Measurements from ENCODE around the gene HTR3E. TPM values are rescaled to one million over a fixed set of nuclear protein-coding genes. Genes with fewer than 3 reads are reported as not detected.

Gene HTR3E
- total and polyA plus RNA-seq, 2 of the 13 experiments (the other 11 are each of a cell fraction or from before 2014, with no cell fraction given), result not detected

DNA sequence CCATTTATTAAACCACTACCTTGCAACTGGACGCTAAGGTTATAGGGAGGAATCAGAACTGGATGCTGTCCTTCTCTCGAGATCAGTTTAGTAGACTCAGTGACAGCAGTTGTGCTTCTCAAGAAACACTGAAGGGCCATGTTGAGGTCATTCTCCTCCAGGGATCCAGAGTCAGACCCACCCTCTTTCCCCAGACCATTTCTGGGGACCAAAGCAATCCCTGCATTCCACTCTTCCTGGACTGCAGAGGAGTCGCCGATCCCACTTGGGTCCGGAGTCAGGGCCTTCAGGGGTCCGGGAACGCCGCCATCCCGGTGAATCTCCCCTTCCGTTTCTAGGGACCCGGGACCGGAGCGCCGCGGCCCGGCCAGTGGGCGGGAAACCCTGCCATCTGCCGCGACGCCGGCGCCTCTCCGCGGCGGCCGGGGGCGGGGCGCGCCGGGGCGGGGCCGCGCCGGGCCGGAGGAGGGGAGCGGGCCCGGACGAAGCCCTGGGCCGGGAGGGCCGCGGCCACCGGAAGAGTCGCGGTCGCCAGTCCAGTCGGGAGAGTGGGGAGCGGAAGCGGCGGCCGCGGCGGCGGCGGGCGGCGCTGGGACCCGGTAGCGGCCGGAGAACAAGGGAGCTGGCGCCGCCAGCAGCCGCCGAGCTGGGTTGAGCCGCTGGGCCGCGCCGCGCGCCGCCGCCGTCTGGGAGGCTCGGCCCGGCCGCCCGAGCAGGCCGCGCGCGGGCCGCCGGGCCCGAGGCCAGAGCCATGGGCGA lies 58.2 kb downstream of the HTR3E start, which contains the start of gene DVL3 (continued):
- TF ChIP-seq ZNF768 (CRISPR knock-in tag; IDR thresholded peaks at IDR 0.05) (0 out of 2 replicates have a peak, but pooled peaks have one; percentile 18), ZNF747 (CRISPR knock-in tag; IDR thresholded peaks at IDR 0.05; ENCODE audit: borderline replicate concordance) (no peak), ZNF781 (CRISPR knock-in tag; IDR thresholded peaks at IDR 0.05; ENCODE audit: borderline replicate concordance, not compliant biosample characterization) (no peak), POLR2A (IDR thresholded peaks at IDR 0.05; ENCODE audit: insufficient read depth in 1 of 2, low read depth in 2 of 2, low read length in 2 of 2) (peak in 1 of 2 experiments; percentile 60; a peak in 2 of 4 replicates), YY1 (IDR thresholded peaks at IDR 0.05; ENCODE audit: insufficient read depth, insufficient replicate concordance, low read depth, low read length) (peak; percentile 62), ZFY (CRISPR knock-in tag; IDR thresholded peaks at IDR 0.05) (peak; percentile 78), HIVEP1 (CRISPR knock-in tag; IDR thresholded peaks at IDR 0.05) (no peak), PHF20 (CRISPR knock-in tag; IDR thresholded peaks at IDR 0.05) (0 out of 2 replicates have a peak, but pooled peaks have one; percentile 25), ZNF574 (CRISPR knock-in tag; IDR thresholded peaks at IDR 0.05) (peak; percentile 62), SRSF4 (IDR thresholded peaks at IDR 0.05; ENCODE audit: low read depth, low read length, poor library complexity, severe bottlenecking) (no peak), ATAD3A (CRISPR knock-in tag; IDR thresholded peaks at IDR 0.05) (no peak), ZNF652 (CRISPR knock-in tag; IDR thresholded peaks at IDR 0.05; ENCODE audit: borderline replicate concordance, low read depth) (no peak), GABPB1 (CRISPR knock-in tag; IDR thresholded peaks at IDR 0.05) (peak; percentile 84), NFE2 (CRISPR knock-in tag; IDR thresholded peaks at IDR 0.05) (no peak), MTF2 (CRISPR knock-in tag; IDR thresholded peaks at IDR 0.05; ENCODE audit: borderline replicate concordance) (peak; percentile 55; the same call in 1 of the 2 replicates), GABPA (IDR thresholded peaks at IDR 0.05; ENCODE audit: low read depth, low read length) (peak; percentile 76), GABPA (CRISPR knock-in tag; IDR thresholded peaks at IDR 0.05; ENCODE audit: low read depth) (no peak; the same call in 1 of the 2 replicates), ZBTB2 (CRISPR knock-in tag; IDR thresholded peaks at IDR 0.05; ENCODE audit: low read depth) (peak; percentile 93), ESRRA (CRISPR knock-in tag; IDR thresholded peaks at IDR 0.05; ENCODE audit: low read depth) (0 out of 2 replicates have a peak, but pooled peaks have one; percentile 5), SALL1 (CRISPR knock-in tag; IDR thresholded peaks at IDR 0.05) (0 out of 2 replicates have a peak, but pooled peaks have one; percentile 9)
- TF ChIP-seq, protein P1, sequence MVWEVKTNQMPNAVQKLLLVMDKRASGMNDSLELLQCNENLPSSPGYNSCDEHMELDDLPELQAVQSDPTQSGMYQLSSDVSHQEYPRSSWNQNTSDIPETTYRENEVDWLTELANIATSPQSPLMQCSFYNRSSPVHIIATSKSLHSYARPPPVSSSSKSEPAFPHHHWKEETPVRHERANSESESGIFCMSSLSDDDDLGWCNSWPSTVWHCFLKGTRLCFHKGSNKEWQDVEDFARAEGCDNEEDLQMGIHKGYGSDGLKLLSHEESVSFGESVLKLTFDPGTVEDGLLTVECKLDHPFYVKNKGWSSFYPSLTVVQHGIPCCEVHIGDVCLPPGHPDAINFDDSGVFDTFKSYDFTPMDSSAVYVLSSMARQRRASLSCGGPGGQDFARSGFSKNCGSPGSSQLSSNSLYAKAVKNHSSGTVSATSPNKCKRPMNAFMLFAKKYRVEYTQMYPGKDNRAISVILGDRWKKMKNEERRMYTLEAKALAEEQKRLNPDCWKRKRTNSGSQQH (CRISPR knock-in tag; IDR thresholded peaks at IDR 0.05; ENCODE audit: low read depth), result peak; percentile 69; the same call in 1 of the 2 replicates

All from HepG2 (cell line).